ENCODE measurements around the gene TRIOBP. TPM values are rescaled to one million over a fixed set of nuclear protein-coding genes. Genes with fewer than 3 reads are reported as not detected.

Gene TRIOBP
- total and polyA plus RNA-seq, 2 donors (not counting 3 experiments of a cell fraction or from before 2014, with no cell fraction given) = 60.6 to 104 TPM

GRCh38 chr22:37681556-37682049 is 15.2 kb upstream of the TRIOBP start:
- Histone ChIP-seq H2AFZ (ENCODE audit: low read depth, low read length) (no peak overlapping the region), H3K9me1 (replicated peaks; ENCODE audit: control insufficient read depth, extremely low read depth, insufficient read depth, low read length) (no peaks in the 10 kb centered on the region), H3K9me3 (replicated peaks; ENCODE audit: control insufficient read depth, insufficient read depth, low read length) (no peaks in the 10 kb centered on the region), H3K27me3 (ENCODE audit: control insufficient read depth in 2 of 2, insufficient read depth in 2 of 2, low read length in 2 of 2) (no peaks in the 10 kb centered on the region), H3K4me1 (ENCODE audit: control insufficient read depth, extremely low read depth, insufficient read depth, low read length) (peaks cover 12% of the 10 kb centered on the region), H3K79me2 (ENCODE audit: control insufficient read depth, insufficient read depth, low read length) (peaks cover 18% of the 10 kb centered on the region), H3K9ac (replicated peaks; ENCODE audit: extremely low read depth, insufficient read depth, low read length) (no peak overlapping the region), H3K27ac (ENCODE audit: insufficient read depth, low read depth, low read length) (no peak overlapping the region), H3K36me3 (ENCODE audit: control insufficient read depth in 2 of 2, extremely low read depth in 1 of 2, insufficient read depth in 2 of 2, low read length in 2 of 2) (peaks cover 7 to 8% of the 10 kb centered on the region in 2 experiments), H3K4me3 (replicated peaks in 1 of 3; ENCODE audit: insufficient read depth in 1 of 3, low read depth in 1 of 3, low read length in 3 of 3) (no peak overlapping the region), H4K20me1 (replicated peaks; ENCODE audit: control insufficient read depth, extremely low read depth, insufficient read depth, low read length) (no peaks in the 10 kb centered on the region), H3K4me2 (ENCODE audit: insufficient read depth, low read length) (no peak overlapping the region)
- ChIA-PET POLR2A (interaction anchor here (0.5 to 1.6 kb wide), 4 partner anchors 20 to 68 kb away, joined by 3 to 5 read pairs (median 4); no protein-coding TSS in a partner anchor), CTCF (interaction anchor here (0.6 to 8.7 kb wide), 29 partner anchors 10 to 143 kb away, joined by 3 to 307 read pairs (median 4); partner anchors contain the start of genes LGALS2 and PDXP)
- intact Hi-C loops (cut with micrococcal nuclease) = loop anchor here (1.0 to 2.0 kb wide), 4 partner anchors 23 to 143 kb away; partner anchors contain the start of gene PDXP
- peak; percentile 94 for FAIRE-seq
- DNase-seq (ENCODE audit: low read depth, low spot score) = peak; percentile 59
- no TSS peak for BruUV-seq (replicated peaks)
- dilution Hi-C loops (cut with MboI; ENCODE audit: extremely low pct_ligation_motif_present, low sequenced_read_pairs) = no loop called here
- TF ChIP-seq CTCF (IDR thresholded peaks at IDR 0.05; ENCODE audit: extremely low read depth in 1 of 2, insufficient read depth in 1 of 2, low read depth in 1 of 2, low read length in 2 of 2) (peak; percentile 92 to 95), MYC (IDR thresholded peaks at IDR 0.05; ENCODE audit: low read depth, low read length) (peak; percentile 6), FOS (IDR thresholded peaks at IDR 0.05; ENCODE audit: borderline replicate concordance, insufficient read depth, low read length) (no peak)

Data from endothelial cell of umbilical vein (primary cell).